ENCODE data around the gene CNN3. TPM values are rescaled to one million over a fixed set of nuclear protein-coding genes. Genes with fewer than 3 reads are reported as not detected.

The CNN3 gene
- total and polyA plus RNA-seq, 3 donors from 2014 or later, result 45.9 to 114 (median 61.4) TPM

DNA sequence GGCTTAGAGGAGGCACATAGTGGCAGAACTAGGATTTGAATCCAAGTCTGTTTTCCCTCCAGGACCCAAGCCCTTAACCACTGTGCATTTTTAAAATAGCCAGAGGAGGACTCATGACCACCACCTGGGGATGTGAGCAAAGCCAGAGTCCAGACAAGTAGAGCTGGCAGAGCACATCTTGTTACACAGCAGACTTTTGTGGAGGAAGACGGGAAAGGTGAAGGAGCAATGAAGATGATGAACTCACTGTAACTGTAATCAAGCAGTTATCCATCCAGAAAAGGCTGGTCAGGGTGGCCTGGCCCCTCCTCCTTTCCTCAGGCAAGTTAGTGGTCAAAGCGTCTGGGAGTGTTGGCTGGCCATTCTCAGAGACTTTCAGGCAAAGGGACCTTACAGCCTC, 55.9 kb downstream of the CNN3 start:
- Histone ChIP-seq H3K9me3 (no peaks in the 10 kb centered on the region), H3K4me3 (no peak overlapping the region), H3K4me1 (peaks cover 16% of the 10 kb centered on the region), H3K36me3 (ENCODE audit: low read depth, missing control alignments) (no peaks in the 10 kb centered on the region), H3K27ac (no peak overlapping the region), H3K27me3 (no peaks in the 10 kb centered on the region)
- WGBS, 2 donors, result 75 to 76% methylated on average over 2 of the region's 2 CpGs
- TF ChIP-seq, protein P1, sequence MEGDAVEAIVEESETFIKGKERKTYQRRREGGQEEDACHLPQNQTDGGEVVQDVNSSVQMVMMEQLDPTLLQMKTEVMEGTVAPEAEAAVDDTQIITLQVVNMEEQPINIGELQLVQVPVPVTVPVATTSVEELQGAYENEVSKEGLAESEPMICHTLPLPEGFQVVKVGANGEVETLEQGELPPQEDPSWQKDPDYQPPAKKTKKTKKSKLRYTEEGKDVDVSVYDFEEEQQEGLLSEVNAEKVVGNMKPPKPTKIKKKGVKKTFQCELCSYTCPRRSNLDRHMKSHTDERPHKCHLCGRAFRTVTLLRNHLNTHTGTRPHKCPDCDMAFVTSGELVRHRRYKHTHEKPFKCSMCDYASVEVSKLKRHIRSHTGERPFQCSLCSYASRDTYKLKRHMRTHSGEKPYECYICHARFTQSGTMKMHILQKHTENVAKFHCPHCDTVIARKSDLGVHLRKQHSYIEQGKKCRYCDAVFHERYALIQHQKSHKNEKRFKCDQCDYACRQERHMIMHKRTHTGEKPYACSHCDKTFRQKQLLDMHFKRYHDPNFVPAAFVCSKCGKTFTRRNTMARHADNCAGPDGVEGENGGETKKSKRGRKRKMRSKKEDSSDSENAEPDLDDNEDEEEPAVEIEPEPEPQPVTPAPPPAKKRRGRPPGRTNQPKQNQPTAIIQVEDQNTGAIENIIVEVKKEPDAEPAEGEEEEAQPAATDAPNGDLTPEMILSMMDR (IDR thresholded peaks at IDR 0.05), result no peak
- no peak for TF ChIP-seq POLR2A (IDR thresholded peaks at IDR 0.05)
- DNase-seq, result no peak
- intact Hi-C loops (cut with DNase I; ENCODE audit: low total_unique reads), result no loop called here

DNA sequence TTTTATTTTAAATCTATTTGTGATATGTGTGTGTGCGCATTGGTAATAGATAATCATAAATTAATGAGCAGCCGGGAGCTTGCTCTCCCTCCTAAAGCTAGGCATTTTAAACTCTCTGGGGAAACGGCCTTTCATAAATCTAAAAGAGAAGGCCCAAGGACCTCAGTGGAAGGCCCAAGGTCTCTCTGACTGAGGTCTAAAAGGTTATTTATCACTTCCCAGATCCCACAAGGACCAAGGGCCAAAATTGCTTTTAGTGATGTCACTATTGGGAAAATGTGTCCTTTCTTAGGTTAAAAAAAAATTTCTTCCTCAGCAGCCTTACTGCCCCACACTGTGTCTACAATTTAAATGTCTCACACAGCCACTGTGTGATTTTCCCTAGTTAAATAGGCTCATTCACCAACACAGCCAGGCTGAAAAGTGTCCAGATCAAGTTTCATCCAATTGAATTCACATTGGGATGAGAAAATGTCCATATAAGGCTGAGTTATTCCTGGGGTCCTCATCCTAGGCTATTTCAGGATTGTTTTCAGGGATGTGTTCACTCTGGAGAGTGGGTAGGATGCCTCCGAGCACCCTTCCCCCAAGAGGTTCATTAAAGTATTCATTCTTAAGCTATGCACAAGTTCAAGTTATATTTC, 60.6 kb downstream of the CNN3 start:
- Histone ChIP-seq H3K4me3 (no peak overlapping the region), H3K27me3 (no peaks in the 10 kb centered on the region), H3K36me3 (ENCODE audit: low read depth, missing control alignments) (no peaks in the 10 kb centered on the region), H3K4me1 (peaks cover 14% of the 10 kb centered on the region), H3K9me3 (no peaks in the 10 kb centered on the region), H3K27ac (peak overlapping the region; percentile 20 to 87)
- WGBS, 2 donors, result 73 to 78% methylated on average over 4 of the region's 4 CpGs
- no peak for DNase-seq
- intact Hi-C loops (cut with DNase I; ENCODE audit: low total_unique reads), result no loop called here
- TF ChIP-seq POLR2A (IDR thresholded peaks at IDR 0.05), result no peak
- TF ChIP-seq, protein P1 (IDR thresholded peaks at IDR 0.05), result no peak

DNA sequence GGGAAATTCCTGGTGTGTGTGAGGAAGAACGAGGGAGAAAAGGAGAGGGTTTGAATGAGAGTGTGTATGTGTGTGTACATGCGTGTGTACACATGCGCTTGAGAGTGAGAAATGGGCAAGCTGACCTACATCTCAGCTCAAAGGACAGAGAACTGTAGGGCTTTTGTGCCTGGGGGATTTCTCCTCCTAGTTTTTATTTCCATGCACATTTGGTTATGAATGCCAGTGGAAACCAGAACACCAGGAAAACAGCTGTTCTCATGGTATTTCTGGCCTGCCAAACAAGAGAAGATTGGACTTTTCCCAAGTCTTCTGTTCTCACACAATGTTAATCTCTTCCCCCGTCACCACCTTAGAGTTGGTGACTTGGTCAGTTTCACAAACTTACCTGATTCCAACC, 61.5 kb downstream of the CNN3 start:
- WGBS, 2 donors, result 43 to 48% methylated on average over 4 of the region's 4 CpGs
- DNase-seq, result no peak
- H3K4me1 ChIP-seq, result peaks cover 20% of the 10 kb centered on the region
- intact Hi-C loops (cut with DNase I; ENCODE audit: low total_unique reads), result no loop called here
- H3K36me3 ChIP-seq (ENCODE audit: low read depth, missing control alignments), result no peaks in the 10 kb centered on the region
- H3K27me3 ChIP-seq, result no peaks in the 10 kb centered on the region
- peak overlapping the region; percentile 20 to 87 for H3K27ac ChIP-seq
- H3K4me3 ChIP-seq, result no peak overlapping the region
- TF ChIP-seq, protein P1 (IDR thresholded peaks at IDR 0.05), result no peak
- no peak for TF ChIP-seq POLR2A (IDR thresholded peaks at IDR 0.05)
- H3K9me3 ChIP-seq, result no peaks in the 10 kb centered on the region

DNA sequence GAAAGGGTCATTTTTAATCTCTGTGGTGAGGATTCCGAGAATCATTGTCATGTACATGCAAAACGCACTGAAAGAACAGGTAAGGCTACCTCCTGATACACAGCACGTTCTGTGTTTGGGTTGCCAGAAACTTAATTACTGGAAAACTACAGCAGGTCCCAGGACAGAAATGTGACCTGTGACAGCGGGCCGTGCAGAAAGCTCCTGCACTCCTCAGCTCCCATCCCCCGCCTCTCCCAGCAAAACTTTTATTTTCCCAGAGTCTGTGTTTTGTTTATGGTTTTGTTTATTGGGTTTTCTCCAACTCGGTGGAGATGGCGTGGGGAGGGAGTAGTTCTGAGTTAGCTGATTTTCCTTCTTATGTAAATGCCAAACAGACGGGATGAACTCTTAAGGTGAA, 62.1 kb downstream of the CNN3 start:
- intact Hi-C loops (cut with DNase I; ENCODE audit: low total_unique reads), result loop anchor here (5.0 kb wide), 1 partner anchor 62 kb away; the partner anchor contains the start of gene CNN3
- no peak for TF ChIP-seq POLR2A (IDR thresholded peaks at IDR 0.05)
- TF ChIP-seq, protein P1 (IDR thresholded peaks at IDR 0.05), result no peak
- H3K4me1 ChIP-seq, result peaks cover 24% of the 10 kb centered on the region
- no peaks in the 10 kb centered on the region for H3K9me3 ChIP-seq
- H3K27me3 ChIP-seq, result no peaks in the 10 kb centered on the region
- H3K4me3 ChIP-seq, result no peak overlapping the region
- WGBS, 2 donors, result 51 to 61% methylated on average over 9 of the region's 9 CpGs
- H3K36me3 ChIP-seq (ENCODE audit: low read depth, missing control alignments), result no peaks in the 10 kb centered on the region
- peak; percentile 43 for DNase-seq
- peak overlapping the region in 1 of 2 donors; percentile 87 for H3K27ac ChIP-seq

DNA sequence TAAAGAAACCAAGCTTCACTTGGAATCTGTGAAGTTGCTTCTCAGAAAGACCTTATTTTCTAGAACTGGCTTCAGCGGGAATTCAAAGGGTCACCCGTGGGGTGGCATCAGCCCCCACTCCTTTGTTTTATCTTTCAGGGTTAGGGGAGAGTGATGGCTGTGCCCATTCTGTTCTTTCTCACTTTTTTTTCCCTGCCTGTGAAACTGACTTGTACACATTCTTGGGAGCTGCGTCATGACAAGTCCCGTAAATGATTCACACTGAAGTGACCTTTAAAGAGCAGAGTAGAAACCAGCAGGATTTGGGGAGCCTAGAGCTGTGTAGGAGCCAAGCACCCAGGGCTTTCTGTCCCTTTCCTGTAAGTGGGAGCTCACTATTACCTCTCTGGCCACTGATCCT, 63.0 kb downstream of the CNN3 start:
- 33 to 52% methylated on average over 4 of the region's 4 CpGs for WGBS, 2 donors
- peak; percentile 60 for DNase-seq
- TF ChIP-seq, protein P1 (IDR thresholded peaks at IDR 0.05), result no peak
- TF ChIP-seq POLR2A (IDR thresholded peaks at IDR 0.05), result no peak
- no peak overlapping the region for H3K4me3 ChIP-seq
- no peaks in the 10 kb centered on the region for H3K9me3 ChIP-seq
- H3K4me1 ChIP-seq, result peaks cover 25% of the 10 kb centered on the region
- peak overlapping the region; percentile 75 to 87 for H3K27ac ChIP-seq
- H3K27me3 ChIP-seq, result no peaks in the 10 kb centered on the region
- intact Hi-C loops (cut with DNase I; ENCODE audit: low total_unique reads), result loop anchor here (5.0 kb wide), 1 partner anchor 63 kb away; the partner anchor contains the start of gene CNN3
- no peaks in the 10 kb centered on the region for H3K36me3 ChIP-seq (ENCODE audit: low read depth, missing control alignments)
